ENCODE results near the gene SLC35G6.
"Not testable (repeated sequence)": the region's sequence is repeated elsewhere in the genome, so short reads cannot be mapped to it uniquely, and the experiment has no call there.

DNA sequence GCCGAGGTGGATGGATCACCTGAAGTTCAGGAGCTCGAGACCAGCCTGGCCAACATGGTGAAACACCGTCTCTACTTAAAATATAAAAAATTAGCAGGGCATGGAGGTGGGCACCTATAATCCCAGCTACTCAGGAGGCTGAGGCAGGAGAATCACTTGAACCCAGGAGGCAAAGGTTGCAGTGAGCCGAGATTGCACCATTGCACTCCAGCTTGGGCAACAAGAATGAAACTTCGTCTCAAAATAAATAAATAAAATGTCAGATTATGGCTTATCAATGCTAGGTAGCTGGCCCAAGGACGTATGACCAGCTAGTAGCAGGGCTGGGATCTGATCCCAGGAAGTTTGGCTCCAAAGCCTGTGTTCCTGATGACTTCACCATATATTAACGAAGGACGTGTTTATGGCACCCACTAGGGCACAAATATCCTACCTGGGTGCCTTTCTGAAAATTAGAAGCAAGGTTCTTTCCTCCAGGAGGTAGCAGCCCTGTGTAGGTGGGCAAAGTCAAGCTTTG lies 10.7 kb upstream of the SLC35G6 start:
- not testable (repeated sequence) for TF ChIP-seq CTCF (IDR thresholded peaks at IDR 0.05; ENCODE audit: low read depth, low read length, missing input control); YY1 (IDR thresholded peaks at IDR 0.05)

All from liver (tissue), 2 donors.